NCI-H2227 (cell line): ENCODE measurements around the gene SORCS2.
A peak's percentile ranks its signal among the peaks of the same experiment; 100 is the strongest.

Source experiments
- DNase-seq: peaks from one replicate; lab custom pipeline; 2025; ENCODE audit not compliant: unreplicated experiment; lab: John Stamatoyannopoulos, UW

Gene SORCS2

GRCh38 chr4:7536876-7537275 is 344.5 kb downstream of the SORCS2 start:
- DNase-seq, result no peak

DNA sequence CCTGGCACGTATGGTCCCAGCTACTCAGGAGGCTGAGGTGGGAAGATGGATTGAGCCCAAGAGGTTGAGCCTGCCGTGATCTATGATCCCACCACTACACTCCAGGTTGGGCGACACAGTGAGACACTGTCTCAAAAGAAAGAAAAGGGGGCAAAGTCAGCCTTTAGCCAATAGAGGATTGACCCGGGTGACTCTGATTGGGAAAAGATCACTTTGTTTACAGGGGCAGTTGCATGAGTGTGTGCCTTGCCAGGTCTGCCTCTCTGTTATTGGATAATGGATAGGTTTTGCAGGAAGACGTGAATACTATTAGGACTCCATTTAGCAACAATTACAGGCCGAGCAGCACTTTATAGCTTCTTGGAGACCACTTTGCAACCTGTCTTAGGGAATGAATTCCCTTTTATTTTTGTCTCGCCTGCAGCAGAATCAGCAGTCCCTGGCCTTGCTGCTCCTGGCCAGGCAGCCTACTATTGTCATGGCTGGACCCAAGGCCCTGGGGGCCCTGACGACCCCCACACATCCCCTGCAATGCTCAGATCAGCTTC is 345.6 kb downstream of the SORCS2 start:
- no peak for DNase-seq

GRCh38 chr4:7538518-7538917 is 346.2 kb downstream of the SORCS2 start:
- no peak for DNase-seq

GRCh38 chr4:7539186-7539585 is 346.8 kb downstream of the SORCS2 start:
- no peak for DNase-seq

DNA sequence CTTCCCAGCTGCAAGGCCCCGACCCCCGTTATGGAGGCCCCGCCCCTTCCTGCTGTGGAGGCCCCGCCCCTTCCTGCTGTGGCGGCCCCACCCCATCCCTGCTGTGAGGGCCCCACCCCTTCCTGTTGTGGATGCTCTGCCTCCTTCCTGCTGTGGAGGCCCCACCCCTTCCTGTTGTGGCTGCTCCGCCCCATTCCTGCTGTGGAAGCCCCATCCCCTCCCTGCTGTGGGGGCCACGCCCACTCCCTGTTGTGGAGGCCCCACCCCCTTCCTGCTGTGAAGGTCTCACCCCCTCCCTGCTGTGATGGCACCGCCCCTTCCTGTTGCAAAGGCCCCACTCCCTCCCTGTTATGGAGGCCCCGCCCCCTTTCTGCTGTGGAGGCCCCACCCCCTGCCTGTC is 347.3 kb downstream of the SORCS2 start:
- DNase-seq, result no peak

- DNase-seq, result no peak
Observed at GRCh38 chr4:7540206-7540605, 347.9 kb downstream of the SORCS2 start.

GRCh38 chr4:7540654-7541413 is 348.5 kb downstream of the SORCS2 start:
- DNase-seq, result no peak

GRCh38 chr4:7541414-7541810 is 349.1 kb downstream of the SORCS2 start:
- DNase-seq, result no peak

DNA sequence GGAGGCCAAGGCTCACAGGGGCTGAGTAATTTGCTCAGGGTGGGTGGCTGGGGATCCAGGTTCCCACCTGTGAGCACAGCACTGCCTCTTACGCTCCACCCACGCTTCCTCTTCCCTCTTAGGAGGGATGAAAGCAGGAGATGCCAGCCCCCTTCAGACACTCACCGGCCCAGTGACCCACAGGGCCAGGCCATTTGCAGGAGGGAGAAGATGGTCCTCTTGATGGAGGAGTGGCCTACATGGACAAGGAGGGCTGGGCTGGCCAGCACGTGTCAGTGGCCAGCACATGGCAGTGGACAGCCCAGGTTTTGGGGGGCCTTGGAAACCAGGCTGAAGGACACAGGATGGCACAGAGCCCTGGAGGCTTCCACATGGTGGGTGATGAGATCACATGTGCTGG is 350.4 kb downstream of the SORCS2 start:
- DNase-seq, result no peak

- no peak for DNase-seq
Observed at GRCh38 chr4:7546152-7546808, 353.9 kb downstream of the SORCS2 start.

GRCh38 chr4:7546809-7547367 is 354.6 kb downstream of the SORCS2 start:
- DNase-seq, result no peak

GRCh38 chr4:7547368-7548040 is 355.2 kb downstream of the SORCS2 start:
- no peak for DNase-seq

DNA sequence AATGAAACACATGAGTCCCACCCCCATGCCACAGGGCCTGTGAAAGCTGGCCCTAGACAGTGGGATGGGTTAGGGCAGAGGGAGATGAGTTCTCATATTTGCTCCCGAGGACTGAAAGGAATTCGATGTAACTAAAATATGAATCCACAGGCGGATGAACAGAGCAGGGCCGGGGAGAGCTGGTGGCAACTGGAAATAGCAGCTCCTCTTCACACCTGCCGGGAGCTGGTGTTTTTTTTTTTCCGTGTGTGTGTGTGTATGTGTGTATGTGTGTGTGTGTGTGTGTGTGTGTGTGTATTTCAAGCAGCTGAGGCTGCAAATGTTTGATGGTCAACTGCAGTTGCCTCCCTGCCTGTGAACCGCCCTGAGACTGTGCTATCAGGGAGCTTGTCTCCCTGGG is 357.5 kb downstream of the SORCS2 start:
- DNase-seq, result no peak

DNA sequence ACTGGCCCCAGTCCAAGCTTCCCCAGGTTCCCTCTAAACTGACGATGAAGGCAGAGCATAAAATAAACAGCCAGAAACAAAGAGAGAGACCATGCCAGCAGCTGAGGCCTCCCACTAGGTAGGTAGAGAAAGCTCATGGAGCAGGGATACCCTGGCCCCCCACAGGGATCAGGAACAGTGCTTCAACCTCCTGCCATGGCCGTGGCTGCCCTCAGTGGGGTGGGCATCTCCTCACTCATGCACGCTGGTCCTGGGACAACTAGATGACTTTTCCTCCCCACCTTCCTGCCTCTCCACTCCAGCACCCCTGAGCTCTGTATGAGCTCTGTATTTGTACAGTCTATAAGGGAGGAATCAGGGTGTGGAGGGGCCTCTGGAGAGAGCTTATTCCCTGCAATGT is 360.1 kb downstream of the SORCS2 start:
- no peak for DNase-seq

DNA sequence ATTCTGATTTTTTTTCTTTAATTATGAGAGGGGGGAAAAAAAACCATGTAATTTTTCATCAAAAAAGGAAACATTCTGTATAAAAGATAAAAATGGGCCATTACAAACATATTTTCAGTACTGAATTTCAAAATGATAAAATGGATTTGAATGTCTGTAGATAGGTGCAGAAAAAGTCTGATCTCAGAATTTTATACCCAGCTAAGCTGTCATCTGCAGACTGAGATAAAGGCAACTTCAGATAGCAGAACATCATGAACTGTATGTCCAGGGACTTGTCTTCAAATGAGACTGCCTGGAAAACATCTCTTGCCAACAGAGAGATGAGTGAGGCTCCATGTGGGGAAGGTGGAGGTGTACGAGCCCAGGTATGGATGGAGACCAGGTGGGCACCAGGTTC is 360.9 kb downstream of the SORCS2 start:
- no peak for DNase-seq

DNA sequence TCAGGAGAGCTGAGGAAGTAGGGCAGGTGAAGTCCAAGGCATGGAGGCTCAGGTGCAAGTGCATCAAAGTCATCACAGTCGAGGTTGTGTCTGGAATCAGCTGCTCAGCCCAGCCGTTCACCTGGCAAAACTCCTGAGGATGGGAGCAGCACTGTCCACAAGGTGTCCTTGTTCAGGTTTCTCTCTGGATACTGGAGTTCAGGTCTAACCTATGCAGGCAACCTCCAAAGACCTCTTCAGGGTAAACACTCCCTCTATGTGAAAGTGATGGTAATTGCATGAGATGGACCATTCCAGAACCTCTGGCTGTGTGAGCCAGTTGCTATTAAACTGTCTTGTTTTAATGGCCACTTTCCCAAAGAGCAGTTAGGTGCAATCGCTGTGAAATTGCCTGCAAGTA is 362.6 kb downstream of the SORCS2 start:
- DNase-seq, result no peak

GRCh38 chr4:7556558-7556957 is 364.2 kb downstream of the SORCS2 start:
- no peak for DNase-seq

DNA sequence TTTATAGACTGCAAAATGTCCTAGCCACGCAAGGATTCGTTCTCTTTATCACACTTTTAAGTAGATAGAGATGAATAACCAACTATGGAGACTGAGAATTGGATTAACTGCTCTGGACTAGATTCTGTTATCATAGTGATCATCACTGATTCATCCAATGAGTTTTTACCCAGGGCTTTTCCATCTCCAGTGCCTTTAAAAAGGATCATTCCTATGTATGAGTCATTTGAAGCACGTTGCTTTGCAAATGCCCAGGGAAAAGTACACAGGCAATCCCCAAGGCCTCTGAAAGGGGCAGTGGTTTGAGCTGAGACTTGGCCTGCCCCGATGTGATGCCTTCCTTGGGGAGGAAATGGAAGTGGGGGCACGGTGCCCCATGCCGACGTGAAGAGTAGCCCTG is 365.1 kb downstream of the SORCS2 start:
- DNase-seq, result no peak

DNA sequence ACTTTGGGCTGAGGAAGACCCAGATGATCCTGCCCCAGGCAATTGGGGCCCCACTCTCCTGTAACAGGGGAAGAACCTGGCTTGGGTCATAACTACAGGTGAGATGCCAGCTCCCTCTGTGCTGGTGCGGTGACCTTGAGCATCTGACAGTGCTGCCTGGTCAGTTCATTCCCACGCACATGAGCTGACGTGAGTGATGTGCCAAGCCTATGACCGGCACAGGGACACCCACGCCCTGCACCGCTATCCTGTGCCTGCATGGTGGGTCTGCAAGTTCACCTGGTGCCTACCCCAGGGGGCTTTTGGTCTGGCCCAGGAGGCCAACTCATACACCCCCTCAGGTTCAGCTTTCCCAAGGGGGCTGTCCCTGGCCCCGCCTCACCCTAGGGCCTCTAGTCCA is 366.1 kb downstream of the SORCS2 start:
- DNase-seq, result no peak

GRCh38 chr4:7559316-7559715 is 367.0 kb downstream of the SORCS2 start:
- no peak for DNase-seq

GRCh38 chr4:7559741-7560395 is 367.5 kb downstream of the SORCS2 start:
- DNase-seq, result peak; percentile 35
